Activated naive CD8-positive, alpha-beta T cell treated with anti-CD3 and anti-CD28 coated beads for 36 hours (primary cell): ENCODE measurements around the gene CEP112. TPM values are rescaled to one million over a fixed set of nuclear protein-coding genes. Genes with fewer than 3 reads are reported as not detected.
"Not testable (repeated sequence)": the region's sequence is repeated elsewhere in the genome, so short reads cannot be mapped to it uniquely, and the experiment has no call there.

Source experiments
- DNase-seq: peaks from one replicate; pipeline ENCODE4 v3.0.0; 2021
- H3K27ac Mint-ChIP-seq: one replicate; pipeline ENCODE4 v1.8.0; 2022; ENCODE audit warnings: mild to moderate bottlenecking, moderate library complexity, mixed read lengths
- H3K27me3 Mint-ChIP-seq: one replicate; pipeline ENCODE4 v1.8.0; 2022; ENCODE audit warnings: mild to moderate bottlenecking, mixed read lengths
- H3K36me3 Mint-ChIP-seq: one replicate; pipeline ENCODE4 v1.8.0; 2021; ENCODE audit warnings: mild to moderate bottlenecking, mixed read lengths
- H3K4me1 Mint-ChIP-seq: one replicate; pipeline ENCODE4 v1.8.0; 2021; ENCODE audit warnings: mixed read lengths
- H3K4me3 Mint-ChIP-seq: one replicate; pipeline ENCODE4 v1.8.0; 2022; ENCODE audit warnings: mild to moderate bottlenecking, moderate library complexity, mixed read lengths
- H3K9me3 Mint-ChIP-seq: one replicate; pipeline ENCODE4 v1.8.0; 2022; ENCODE audit warnings: mixed read lengths
- total RNA-seq, 2 experiments: library from RNA; stranded (reverse); gene quantifications; one replicate each; pipeline ENCODE4 v1.2.3, GENCODE V29; 2021

CEP112 gene
- total RNA-seq, 2 experiments from 2014 or later, result 0.54 to 1.3 TPM

- H3K36me3 Mint-ChIP-seq, result no peaks in the 10 kb centered on the region
- H3K27me3 Mint-ChIP-seq, result no peaks in the 10 kb centered on the region
- DNase-seq, result no peak
- H3K4me3 Mint-ChIP-seq, result no peak overlapping the region
- H3K9me3 Mint-ChIP-seq, result no peaks in the 10 kb centered on the region
- H3K4me1 Mint-ChIP-seq, result no peaks in the 10 kb centered on the region
- no peak overlapping the region for H3K27ac Mint-ChIP-seq
Measured at GRCh38 chr17:65868881-65869280, 323.1 kb downstream of the CEP112 start.

GRCh38 chr17:65867014-65867413 is 324.9 kb downstream of the CEP112 start:
- DNase-seq, result no peak
- Mint-ChIP-seq H3K9me3 (no peaks in the 10 kb centered on the region), H3K4me3 (no peak overlapping the region), H3K4me1 (no peaks in the 10 kb centered on the region), H3K36me3 (no peaks in the 10 kb centered on the region), H3K27me3 (no peaks in the 10 kb centered on the region), H3K27ac (no peak overlapping the region)

- no peak overlapping the region for H3K4me3 Mint-ChIP-seq
- no peaks in the 10 kb centered on the region for H3K36me3 Mint-ChIP-seq
- H3K9me3 Mint-ChIP-seq, result no peaks in the 10 kb centered on the region
- H3K27ac Mint-ChIP-seq, result no peak overlapping the region
- H3K4me1 Mint-ChIP-seq, result no peaks in the 10 kb centered on the region
- no peaks in the 10 kb centered on the region for H3K27me3 Mint-ChIP-seq
- DNase-seq, result no peak
Measured at GRCh38 chr17:65865715-65866425, 326.1 kb downstream of the CEP112 start.

GRCh38 chr17:65864394-65864793 is 327.5 kb downstream of the CEP112 start:
- no peaks in the 10 kb centered on the region for H3K27me3 Mint-ChIP-seq
- H3K4me1 Mint-ChIP-seq, result no peaks in the 10 kb centered on the region
- H3K9me3 Mint-ChIP-seq, result no peaks in the 10 kb centered on the region
- no peak overlapping the region for H3K27ac Mint-ChIP-seq
- no peak overlapping the region for H3K4me3 Mint-ChIP-seq
- H3K36me3 Mint-ChIP-seq, result no peaks in the 10 kb centered on the region
- DNase-seq, result no peak

GRCh38 chr17:65857718-65858117 is 334.2 kb downstream of the CEP112 start:
- Mint-ChIP-seq H3K4me1 (no peaks in the 10 kb centered on the region), H3K27me3 (no peaks in the 10 kb centered on the region), H3K36me3 (no peaks in the 10 kb centered on the region), H3K9me3 (no peaks in the 10 kb centered on the region), H3K4me3 (no peak overlapping the region), H3K27ac (no peak overlapping the region)
- DNase-seq, result no peak

GRCh38 chr17:65856865-65857264 is 335.1 kb downstream of the CEP112 start:
- no peak overlapping the region for H3K27ac Mint-ChIP-seq
- no peak for DNase-seq

GRCh38 chr17:65855675-65856074 is 336.3 kb downstream of the CEP112 start:
- DNase-seq, result no peak
- Mint-ChIP-seq H3K27ac (no peak overlapping the region), H3K9me3 (no peaks in the 10 kb centered on the region), H3K4me3 (no peak overlapping the region), H3K36me3 (no peaks in the 10 kb centered on the region), H3K27me3 (no peaks in the 10 kb centered on the region), H3K4me1 (no peaks in the 10 kb centered on the region)

More at GRCh38 chr17:65856865-65857264, 335.1 kb downstream of the CEP112 start:
- Mint-ChIP-seq H3K4me1 (no peaks in the 10 kb centered on the region), H3K4me3 (no peak overlapping the region), H3K9me3 (no peaks in the 10 kb centered on the region), H3K27me3 (no peaks in the 10 kb centered on the region), H3K36me3 (no peaks in the 10 kb centered on the region)

- Mint-ChIP-seq H3K9me3 (no peaks in the 10 kb centered on the region), H3K4me1 (no peaks in the 10 kb centered on the region), H3K36me3 (no peaks in the 10 kb centered on the region), H3K27ac (no peak overlapping the region), H3K4me3 (no peak overlapping the region), H3K27me3 (no peaks in the 10 kb centered on the region)
- DNase-seq, result no peak
Measured at GRCh38 chr17:65855245-65855644, 336.7 kb downstream of the CEP112 start.

GRCh38 chr17:65853816-65854215 is 338.1 kb downstream of the CEP112 start:
- no peak for DNase-seq
- Mint-ChIP-seq H3K27me3 (no peaks in the 10 kb centered on the region), H3K4me1 (no peaks in the 10 kb centered on the region), H3K9me3 (no peaks in the 10 kb centered on the region), H3K4me3 (no peak overlapping the region), H3K27ac (no peak overlapping the region), H3K36me3 (no peaks in the 10 kb centered on the region)

- Mint-ChIP-seq H3K4me3 (no peak overlapping the region), H3K9me3 (no peaks in the 10 kb centered on the region), H3K4me1 (no peaks in the 10 kb centered on the region), H3K36me3 (no peaks in the 10 kb centered on the region), H3K27me3 (no peaks in the 10 kb centered on the region), H3K27ac (no peak overlapping the region)
- no peak for DNase-seq
Measured at GRCh38 chr17:65852911-65853310, 339.0 kb downstream of the CEP112 start.

GRCh38 chr17:65851965-65852736 is 339.8 kb downstream of the CEP112 start:
- no peaks in the 10 kb centered on the region for H3K4me1 Mint-ChIP-seq
- H3K4me3 Mint-ChIP-seq, result no peak overlapping the region
- no peaks in the 10 kb centered on the region for H3K9me3 Mint-ChIP-seq
- DNase-seq, result no peak
- H3K36me3 Mint-ChIP-seq, result no peaks in the 10 kb centered on the region
- H3K27ac Mint-ChIP-seq, result no peak overlapping the region
- no peaks in the 10 kb centered on the region for H3K27me3 Mint-ChIP-seq

GRCh38 chr17:65850486-65850885 is 341.4 kb downstream of the CEP112 start:
- H3K4me3 Mint-ChIP-seq, result no peak overlapping the region
- no peaks in the 10 kb centered on the region for H3K27me3 Mint-ChIP-seq
- no peaks in the 10 kb centered on the region for H3K36me3 Mint-ChIP-seq
- no peaks in the 10 kb centered on the region for H3K4me1 Mint-ChIP-seq
- DNase-seq, result no peak
- no peaks in the 10 kb centered on the region for H3K9me3 Mint-ChIP-seq
- no peak overlapping the region for H3K27ac Mint-ChIP-seq

GRCh38 chr17:65848751-65849150 is 343.2 kb downstream of the CEP112 start:
- no peaks in the 10 kb centered on the region for H3K36me3 Mint-ChIP-seq
- H3K4me3 Mint-ChIP-seq, result no peak overlapping the region
- no peak overlapping the region for H3K27ac Mint-ChIP-seq
- no peaks in the 10 kb centered on the region for H3K27me3 Mint-ChIP-seq
- H3K9me3 Mint-ChIP-seq, result no peaks in the 10 kb centered on the region
- H3K4me1 Mint-ChIP-seq, result no peaks in the 10 kb centered on the region
- DNase-seq, result no peak

- H3K4me3 Mint-ChIP-seq, result no peak overlapping the region
Measured at GRCh38 chr17:65841089-65841488, 350.8 kb downstream of the CEP112 start.

GRCh38 chr17:65837232-65837631 is 354.7 kb downstream of the CEP112 start:
- not testable (repeated sequence) for H3K27me3 Mint-ChIP-seq, DNase-seq, H3K4me1 Mint-ChIP-seq, H3K4me3 Mint-ChIP-seq, H3K27ac Mint-ChIP-seq
- H3K9me3 Mint-ChIP-seq, result peaks cover 30% of the 10 kb centered on the region
- H3K36me3 Mint-ChIP-seq, result peaks cover 12% of the 10 kb centered on the region

More at GRCh38 chr17:65841089-65841488, 350.8 kb downstream of the CEP112 start:
- Mint-ChIP-seq H3K36me3 (no peaks in the 10 kb centered on the region), H3K4me1 (no peaks in the 10 kb centered on the region), H3K27me3 (no peaks in the 10 kb centered on the region), H3K9me3 (peaks cover 6% of the 10 kb centered on the region), H3K27ac (no peak overlapping the region)
- DNase-seq, result no peak

GRCh38 chr17:65833214-65833613 is 358.7 kb downstream of the CEP112 start:
- Mint-ChIP-seq H3K36me3 (peaks cover 23% of the 10 kb centered on the region), H3K4me3 (no peak overlapping the region), H3K9me3 (peaks cover 39% of the 10 kb centered on the region), H3K4me1 (no peaks in the 10 kb centered on the region), H3K27me3 (peaks cover 5% of the 10 kb centered on the region), H3K27ac (no peak overlapping the region)
- DNase-seq, result no peak
